GM12878 (cell line): ENCODE measurements around the gene HHAT. TPM values are rescaled to one million over a fixed set of nuclear protein-coding genes. Genes with fewer than 3 reads are reported as not detected.

Source experiments
- BACH1 ChIP-seq: fragments of 450-650 bp; IDR thresholded peaks from 2 replicates; pipeline ENCODE4 v1.6.1; 2017; ENCODE audit warnings: mild to moderate bottlenecking, borderline replicate concordance
- BCL3 ChIP-seq: IDR thresholded peaks from 2 replicates; pipeline ENCODE4 v1.6.1; 2011; ENCODE audit warnings: borderline replicate concordance, low read depth, mild to moderate bottlenecking, moderate library complexity, low read length; ENCODE audit not compliant: insufficient read depth, poor library complexity, severe bottlenecking
- CHD1 ChIP-seq: IDR thresholded peaks from 2 replicates; pipeline ENCODE4 v1.6.1; 2012; ENCODE audit warnings: low read depth, low read length, improper control_type of control experiment
- EP300 ChIP-seq, 2 experiments: fragments of 150-350 bp in 1 of 2; IDR thresholded peaks; 2 replicates each; pipeline ENCODE4 v1.6.1; 2011 to 2012; ENCODE audit warnings: low read depth in 2 of 2, low read length in 2 of 2, borderline replicate concordance in 1 of 2, improper control_type of control experiment in 1 of 2, inconsistent platforms in 1 of 2; ENCODE audit not compliant: control insufficient read depth in 1 of 2
- HSF1 ChIP-seq: fragments of 150-350 bp; IDR thresholded peaks from 2 replicates; pipeline ENCODE4 v1.6.1; 2014; ENCODE audit warnings: mild to moderate bottlenecking, low read depth, low read length
- IKZF2 ChIP-seq, 2 experiments: fragments of 450-650 bp; IDR thresholded peaks; 2 replicates each; pipeline ENCODE4 v1.6.1; 2017; ENCODE audit warnings: mild to moderate bottlenecking in 2 of 2, moderate library complexity in 2 of 2
- IRF4 ChIP-seq: IDR thresholded peaks from 2 replicates; pipeline ENCODE4 v1.6.1; 2011; ENCODE audit warnings: low read depth, low read length
- MEF2B ChIP-seq: fragments of 450-650 bp; IDR thresholded peaks from 2 replicates; pipeline ENCODE4 v1.6.1; 2018; ENCODE audit warnings: mild to moderate bottlenecking, moderate library complexity; ENCODE audit not compliant: partially characterized antibody, poor library complexity, severe bottlenecking
- NFYB ChIP-seq: IDR thresholded peaks from 2 replicates; pipeline ENCODE4 v1.6.1; 2011; ENCODE audit warnings: low read depth, mild to moderate bottlenecking, low read length, improper control_type of control experiment, moderate library complexity; ENCODE audit not compliant: insufficient read depth
- POLR2AphosphoS2 ChIP-seq: IDR thresholded peaks from 2 replicates; pipeline ENCODE4 v1.6.1; 2011; ENCODE audit warnings: low read depth, mild to moderate bottlenecking, low read length, improper control_type of control experiment, moderate library complexity
- SKIL ChIP-seq: fragments of 450-650 bp; IDR thresholded peaks from 2 replicates; pipeline ENCODE4 v1.6.1; 2017; ENCODE audit warnings: mild to moderate bottlenecking, low read depth, inconsistent platforms; ENCODE audit not compliant: poor library complexity, severe bottlenecking
- SMC3 ChIP-seq: IDR thresholded peaks from 2 replicates; pipeline ENCODE4 v1.6.1; 2011; ENCODE audit warnings: low read length, improper control_type of control experiment, borderline replicate concordance
- SP1 ChIP-seq: IDR thresholded peaks from one replicate; pipeline ENCODE4 v1.6.1; 2011; ENCODE audit warnings: low read depth, low read length
- YBX1 ChIP-seq: fragments of 450-650 bp; IDR thresholded peaks from 2 replicates; pipeline ENCODE4 v1.6.1; 2016; ENCODE audit warnings: antibody characterized with exemption
- ZNF687 ChIP-seq: fragments of 450-650 bp; IDR thresholded peaks from 2 replicates; pipeline ENCODE4 v1.6.1; 2017; ENCODE audit warnings: mild to moderate bottlenecking, moderate library complexity
- ZSCAN29 ChIP-seq: fragments of 450-650 bp; IDR thresholded peaks from 2 replicates; pipeline ENCODE4 v1.6.1; 2017; ENCODE audit warnings: mild to moderate bottlenecking, moderate library complexity
- polyA plus RNA-seq, 11 experiments: library from polyadenylated mRNA; depleted of rRNA in 4 of 11; unstranded in 6 of 11; stranded (reverse) in 5 of 11; fragments of >200 nt; fragmentation: Nextera tagmentation in 4 of 11; fragmentation: Illumina TruSeq in 1 of 11; extraction: Ambion mirVana in 4 of 11; extraction: Trizol in 1 of 11; gene quantifications; 1 replicate in 1 of 11; 2 replicates in 10 of 11; pipeline versions ENCODE4 v1.2.1 to v1.2.3, GENCODE V29; 2011 to 2016; ENCODE audit warnings: inconsistent platforms in 2 of 11, missing spikeins in 2 of 11, low read depth in 1 of 11
- total RNA-seq, 4 experiments: library from RNA; depleted of rRNA in 3 of 4; stranded (reverse); fragments of >200 nt in 3 of 4; fragmentation: Illumina TruSeq in 1 of 4; extraction: Trizol in 1 of 4; gene quantifications; 2 replicates each; pipeline versions ENCODE4 v1.2.1 to v1.2.3, GENCODE V29; 2013 to 2021
- TF ChIP-seq, protein P1 (sequence below), 3 experiments: IDR thresholded peaks in 2 of 3; conservative IDR thresholded peaks in 1 of 3; 2 replicates each; pipeline ENCODE4 v1.5.1; 2011; ENCODE audit warnings: low read depth in 3 of 3, low read length in 3 of 3, mild to moderate bottlenecking in 3 of 3, control low read depth in 2 of 3, moderate library complexity in 2 of 3, inconsistent platforms in 1 of 3, mixed read lengths in 1 of 3; ENCODE audit not compliant: control insufficient read depth in 2 of 3, insufficient read depth in 1 of 3; ENCODE audit errors: extremely low read depth in 1 of 3

Gene HHAT
- total and polyA plus RNA-seq, 10 of the 15 experiments (the other 5 are each of a cell fraction or from before 2014, with no cell fraction given) = 1.2 to 37.6 (median 2.6) TPM

GRCh38 chr1:210360852-210361477 lies 32.3 kb downstream of the HHAT start (continued):
- TF ChIP-seq BCL3 (no peak), SKIL (peak; percentile 30), IKZF2 (IDR thresholded peaks at IDR 0.05) (peak; percentile 28 to 36; a peak in 1 of 4 replicates), SMC3 (peak; percentile 58; the same call in 1 of the 2 replicates), POLR2AphosphoS2 (no peak), ZNF687 (peak; percentile 77), ZSCAN29 (no peak), SP1 (no peak), HSF1 (no peak), BACH1 (no peak), MEF2B (no peak), CHD1 (no peak), IRF4 (no peak), YBX1 (no peak), NFYB (no peak), EP300 (IDR thresholded peaks at IDR 0.05; ENCODE audit: borderline replicate concordance in 1 of 2, control insufficient read depth in 1 of 2, low read depth in 2 of 2, low read length in 2 of 2) (peak in 1 of 2 experiments; percentile 36; a peak in 1 of 4 replicates)
- TF ChIP-seq, protein P1, sequence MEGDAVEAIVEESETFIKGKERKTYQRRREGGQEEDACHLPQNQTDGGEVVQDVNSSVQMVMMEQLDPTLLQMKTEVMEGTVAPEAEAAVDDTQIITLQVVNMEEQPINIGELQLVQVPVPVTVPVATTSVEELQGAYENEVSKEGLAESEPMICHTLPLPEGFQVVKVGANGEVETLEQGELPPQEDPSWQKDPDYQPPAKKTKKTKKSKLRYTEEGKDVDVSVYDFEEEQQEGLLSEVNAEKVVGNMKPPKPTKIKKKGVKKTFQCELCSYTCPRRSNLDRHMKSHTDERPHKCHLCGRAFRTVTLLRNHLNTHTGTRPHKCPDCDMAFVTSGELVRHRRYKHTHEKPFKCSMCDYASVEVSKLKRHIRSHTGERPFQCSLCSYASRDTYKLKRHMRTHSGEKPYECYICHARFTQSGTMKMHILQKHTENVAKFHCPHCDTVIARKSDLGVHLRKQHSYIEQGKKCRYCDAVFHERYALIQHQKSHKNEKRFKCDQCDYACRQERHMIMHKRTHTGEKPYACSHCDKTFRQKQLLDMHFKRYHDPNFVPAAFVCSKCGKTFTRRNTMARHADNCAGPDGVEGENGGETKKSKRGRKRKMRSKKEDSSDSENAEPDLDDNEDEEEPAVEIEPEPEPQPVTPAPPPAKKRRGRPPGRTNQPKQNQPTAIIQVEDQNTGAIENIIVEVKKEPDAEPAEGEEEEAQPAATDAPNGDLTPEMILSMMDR (IDR thresholded peaks at IDR 0.05 in 2 of 3, conservative IDR thresholded peaks at IDR 0.05 in 1 of 3; ENCODE audit: control insufficient read depth in 2 of 3, extremely low read depth in 1 of 3, insufficient read depth in 1 of 3, low read depth in 3 of 3, low read length in 3 of 3) = peak; percentile 44 to 71 (median 57)
